ENCODE results near the gene DLX6. TPM values are rescaled to one million over a fixed set of nuclear protein-coding genes. Genes with fewer than 3 reads are reported as not detected.

The DLX6 gene
- not detected in 5 replicates for total RNA-seq (2022; extraction: Qiagen RNA extraction; ENCODE audit: low read depth)

DNA sequence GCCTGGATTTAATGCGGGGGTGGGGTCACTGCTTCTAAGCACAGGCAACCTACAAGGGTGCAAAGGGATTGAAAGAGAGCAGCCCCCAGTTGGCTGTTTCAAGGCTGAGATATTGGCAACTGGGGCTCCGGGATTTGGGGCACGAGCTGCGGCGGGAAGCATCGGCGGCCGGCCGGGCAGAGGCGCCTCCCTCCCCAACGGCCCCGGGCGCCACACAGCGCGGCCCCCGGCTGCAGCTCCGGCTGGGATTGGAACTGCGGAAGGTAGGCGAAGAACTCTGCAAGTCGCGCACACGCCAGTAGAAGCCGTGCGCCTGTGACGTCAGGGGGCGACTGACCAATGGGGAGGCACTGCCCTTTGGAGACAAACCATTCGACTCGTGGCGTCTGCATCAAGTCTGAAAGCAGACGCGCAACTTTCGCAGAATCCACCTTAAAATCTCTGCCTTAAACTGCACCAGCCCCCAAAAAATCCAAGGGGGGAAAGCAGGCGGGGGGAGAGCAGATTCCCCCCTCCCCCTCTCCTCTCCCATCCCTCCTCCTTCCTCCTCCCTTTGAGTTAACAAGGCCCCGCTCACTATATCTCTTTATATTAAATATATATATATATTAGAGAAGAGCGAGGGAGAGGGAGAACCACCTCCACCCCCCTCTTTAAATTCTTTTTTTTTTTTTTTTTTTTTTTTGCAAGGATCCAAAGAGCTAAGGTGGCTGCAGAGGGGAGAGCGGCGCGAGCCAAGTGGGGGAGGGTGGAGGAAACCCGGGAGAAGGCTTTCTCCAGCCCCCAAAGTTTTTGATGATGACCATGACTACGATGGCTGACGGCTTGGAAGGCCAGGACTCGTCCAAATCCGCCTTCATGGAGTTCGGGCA lies at the start of gene DLX6:
DLX6 (plus strand) TSS at position 371 of the 872 bp plus-strand sequence; CDS start at position 796, 425 bp downstream.

GRCh38 chr7:97024209-97025129 lies 19.1 kb downstream of the DLX6 start, which contains the start of gene DLX5:
DLX5 (minus strand) TSS chr7:97024831; CDS start chr7:97024623, 208 bp downstream.

Other genes with a start within 250 kb of the DLX6 start
- gene DLX5, start 19.3 kb downstream of the DLX6 start, total RNA-seq (2022; extraction: Qiagen RNA extraction; ENCODE audit: low read depth) = not detected in 5 replicates
- 17.6 to 58.5 TPM (median 19.2 TPM) in 5 replicates for gene SDHAF3, start 112.1 kb downstream of the DLX6 start, total RNA-seq (2022; extraction: Qiagen RNA extraction; ENCODE audit: low read depth)